ENCODE measurements around the gene IFNL1. TPM values are rescaled to one million over a fixed set of nuclear protein-coding genes. Genes with fewer than 3 reads are reported as not detected.
"Not testable (repeated sequence)": the region's sequence is repeated elsewhere in the genome, so short reads cannot be mapped to it uniquely, and the experiment has no call there.

Gene IFNL1
- total and polyA plus RNA-seq, 3 experiments from 2014 or later, result 4.6 TPM; not detected in 2

- no peak overlapping the region for H3K27ac ChIP-seq (ENCODE audit: low read depth, low read length)
- H3K4me1 ChIP-seq (ENCODE audit: insufficient read depth, low read length), result peaks cover 34% of the 10 kb centered on the region
- CTCF ChIA-PET, result no interaction called here
- H3K4me3 ChIP-seq (ENCODE audit: low read length), result no peak overlapping the region
- POLR2A ChIA-PET, result no interaction called here
- no peaks in the 10 kb centered on the region for H3K27me3 ChIP-seq (ENCODE audit: insufficient read depth, low read length, poor library complexity, severe bottlenecking)
- no peaks in the 10 kb centered on the region for H3K9me3 ChIP-seq (ENCODE audit: low read length)
- H3K36me3 ChIP-seq (ENCODE audit: insufficient read depth, low read length), result peaks cover 21% of the 10 kb centered on the region
- Mint-ChIP-seq H3K9me3 (no peaks in the 10 kb centered on the region), H3K27ac (peak overlapping the region in 5 of 8 donors; percentile 13 to 95 (median 74)), H3K4me3 (no peak overlapping the region), H3K4me1 (peaks cover 33 to 51% (median 48%) of the 10 kb centered on the region in 3 donors), H3K27me3 (no peaks in the 10 kb centered on the region), H3K36me3 (peaks cover 3 to 38% (median 11%) of the 10 kb centered on the region in 3 donors)
- no peak for DNase-seq
Observed at GRCh38 chr19:39324242-39324842, 28.1 kb downstream of the IFNL1 start.

DNA sequence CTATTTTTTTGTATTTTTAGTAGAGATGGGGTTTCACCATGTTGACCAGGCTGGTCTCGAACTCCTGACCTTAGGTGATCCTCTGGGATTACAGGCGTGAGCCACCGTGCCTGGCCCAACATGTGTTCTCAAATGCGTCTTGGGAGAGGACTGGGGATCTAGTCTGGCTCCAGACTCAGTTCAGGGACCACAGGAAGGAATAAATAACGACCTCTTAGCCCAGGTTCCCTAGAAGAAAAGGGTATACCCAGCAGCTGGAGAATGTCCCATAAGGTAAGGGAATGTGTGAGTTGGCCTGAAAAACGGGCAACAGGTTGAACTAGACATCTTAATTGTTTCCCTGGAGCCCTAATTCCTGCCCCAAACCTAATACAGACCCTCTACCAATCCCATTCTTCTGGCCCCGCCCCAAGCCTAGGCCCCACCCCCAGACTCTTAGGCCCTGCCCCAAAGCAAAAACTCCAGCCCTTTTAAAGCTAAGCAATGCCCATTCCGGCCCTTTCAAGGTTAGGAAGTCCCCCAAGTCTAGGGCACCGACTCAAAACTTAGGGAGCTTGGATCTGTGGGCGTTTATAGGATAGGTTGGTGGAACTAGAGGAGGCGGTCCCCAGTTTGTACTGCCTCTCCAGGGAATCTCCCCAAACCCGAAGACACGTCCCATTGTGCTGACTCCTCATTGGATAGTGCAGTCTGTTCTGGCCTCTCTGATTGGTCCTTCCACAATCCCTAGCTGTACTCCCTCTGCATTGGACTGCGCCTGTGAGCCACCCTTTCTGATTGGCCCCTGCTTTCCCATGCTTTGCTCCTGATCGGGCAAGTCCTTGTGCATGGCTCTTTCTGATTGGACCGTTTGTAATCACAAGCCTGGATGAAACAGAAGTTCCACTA is 29.8 kb downstream of the IFNL1 start:
- Histone ChIP-seq H3K4me1 (ENCODE audit: insufficient read depth, low read length) (peaks cover 33% of the 10 kb centered on the region), H3K4me3 (ENCODE audit: low read length) (no peak overlapping the region), H3K9me3 (ENCODE audit: low read length) (no peaks in the 10 kb centered on the region), H3K36me3 (ENCODE audit: insufficient read depth, low read length) (peaks cover 25% of the 10 kb centered on the region), H3K27me3 (ENCODE audit: insufficient read depth, low read length, poor library complexity, severe bottlenecking) (no peaks in the 10 kb centered on the region), H3K27ac (ENCODE audit: low read depth, low read length) (no peak overlapping the region)
- H3K36me3 Mint-ChIP-seq, result peaks cover 3 to 52% (median 9%) of the 10 kb centered on the region in 3 donors
- no peaks in the 10 kb centered on the region for H3K9me3 Mint-ChIP-seq
- ChIA-PET POLR2A (no interaction called here), CTCF (interaction anchor here (0.6 to 3.0 kb wide), 3 partner anchors 113 to 239 kb away, joined by 3 to 13 read pairs (median 3); no protein-coding TSS in a partner anchor)
- H3K27me3 Mint-ChIP-seq, result no peaks in the 10 kb centered on the region
- DNase-seq, result peak in 1 of 5 donors; percentile 14
- peaks cover 32 to 57% (median 50%) of the 10 kb centered on the region in 3 donors for H3K4me1 Mint-ChIP-seq
- H3K4me3 Mint-ChIP-seq, result no peak overlapping the region
- H3K27ac Mint-ChIP-seq, result peak overlapping the region in 7 of 8 donors; percentile 11 to 94 (median 54)

DNA sequence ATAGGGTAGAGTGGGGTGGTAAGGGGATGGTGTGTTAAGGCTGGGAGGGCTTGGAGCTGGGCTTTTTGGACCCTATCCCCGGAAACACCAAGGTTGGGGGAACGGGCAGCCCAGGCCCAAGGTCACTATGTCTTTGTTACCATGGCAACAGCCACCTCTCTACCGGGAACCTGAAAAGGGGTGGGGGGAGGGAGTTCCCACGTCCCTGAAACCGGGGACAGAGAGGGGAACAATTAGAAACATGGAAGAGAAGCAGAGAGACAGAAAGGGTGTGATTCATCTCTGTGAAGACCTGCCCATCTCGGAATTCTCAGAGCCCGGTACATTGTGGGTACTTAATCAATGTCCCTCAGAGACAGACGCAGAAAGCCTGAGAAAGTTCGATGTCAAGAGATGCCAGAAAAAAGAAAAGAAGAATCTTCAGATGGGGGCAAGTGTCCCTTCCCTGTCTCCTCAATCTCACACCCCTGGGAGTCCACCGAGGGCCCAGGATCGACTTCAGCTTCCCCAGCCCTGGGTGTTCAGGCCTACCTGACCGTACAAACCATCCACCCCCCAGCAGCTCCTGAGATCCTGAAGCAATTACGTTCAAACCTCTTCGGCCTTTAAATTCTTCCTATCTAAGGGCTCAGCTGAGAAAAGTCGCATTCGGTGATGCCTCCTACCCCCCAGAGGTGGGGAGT is 31.3 kb downstream of the IFNL1 start:
- POLR2A ChIA-PET, result interaction anchor here (1.0 kb wide), 1 partner anchor 205 kb away, joined by 3 read pairs; no protein-coding TSS in a partner anchor
- H3K4me3 ChIP-seq (ENCODE audit: low read length), result no peak overlapping the region
- no peaks in the 10 kb centered on the region for H3K27me3 ChIP-seq (ENCODE audit: insufficient read depth, low read length, poor library complexity, severe bottlenecking)
- no peak overlapping the region for H3K4me3 Mint-ChIP-seq
- H3K4me1 Mint-ChIP-seq, result peaks cover 28 to 56% (median 48%) of the 10 kb centered on the region in 3 donors
- no peak overlapping the region for H3K27ac ChIP-seq (ENCODE audit: low read depth, low read length)
- CTCF ChIA-PET, result interaction anchor here (0.8 to 3.0 kb wide), 11 partner anchors 9 to 207 kb away, joined by 3 to 13 read pairs (median 3); partner anchors contain the start of gene IFNL1
- no peaks in the 10 kb centered on the region for H3K9me3 Mint-ChIP-seq
- H3K4me1 ChIP-seq (ENCODE audit: insufficient read depth, low read length), result peaks cover 42% of the 10 kb centered on the region
- H3K27me3 Mint-ChIP-seq, result no peaks in the 10 kb centered on the region
- H3K36me3 Mint-ChIP-seq, result peaks cover 3 to 62% (median 11%) of the 10 kb centered on the region in 3 donors
- no peaks in the 10 kb centered on the region for H3K9me3 ChIP-seq (ENCODE audit: low read length)
- H3K27ac Mint-ChIP-seq, result peak overlapping the region in 6 of 8 donors; percentile 47 to 97 (median 72)
- H3K36me3 ChIP-seq (ENCODE audit: insufficient read depth, low read length), result peaks cover 25% of the 10 kb centered on the region
- DNase-seq, result no peak

- POLR2A ChIA-PET, result no interaction called here
- Histone ChIP-seq H3K4me1 (ENCODE audit: insufficient read depth, low read length) (peaks cover 49% of the 10 kb centered on the region), H3K4me3 (ENCODE audit: low read length) (no peak overlapping the region), H3K36me3 (ENCODE audit: insufficient read depth, low read length) (peaks cover 25% of the 10 kb centered on the region), H3K9me3 (ENCODE audit: low read length) (no peaks in the 10 kb centered on the region), H3K27me3 (ENCODE audit: insufficient read depth, low read length, poor library complexity, severe bottlenecking) (no peaks in the 10 kb centered on the region), H3K27ac (ENCODE audit: low read depth, low read length) (no peak overlapping the region)
- no peaks in the 10 kb centered on the region for H3K9me3 Mint-ChIP-seq
- H3K27ac Mint-ChIP-seq, result peak overlapping the region; percentile 47 to 97 (median 86)
- CTCF ChIA-PET, result interaction anchor here (0.8 to 3.0 kb wide), 12 partner anchors 8 to 208 kb away, joined by 3 to 13 read pairs (median 3); partner anchors contain the start of gene IFNL1
- peaks cover 6 to 67% (median 11%) of the 10 kb centered on the region in 3 donors for H3K36me3 Mint-ChIP-seq
- H3K4me3 Mint-ChIP-seq, result peak overlapping the region in 4 of 7 donors; percentile 30 to 67 (median 63)
- DNase-seq, result peak; percentile 64 to 87 (median 75)
- H3K27me3 Mint-ChIP-seq, result no peaks in the 10 kb centered on the region
- peaks cover 28 to 59% (median 48%) of the 10 kb centered on the region in 3 donors for H3K4me1 Mint-ChIP-seq
Observed at GRCh38 chr19:39328046-39328705, 32.0 kb downstream of the IFNL1 start.

DNA sequence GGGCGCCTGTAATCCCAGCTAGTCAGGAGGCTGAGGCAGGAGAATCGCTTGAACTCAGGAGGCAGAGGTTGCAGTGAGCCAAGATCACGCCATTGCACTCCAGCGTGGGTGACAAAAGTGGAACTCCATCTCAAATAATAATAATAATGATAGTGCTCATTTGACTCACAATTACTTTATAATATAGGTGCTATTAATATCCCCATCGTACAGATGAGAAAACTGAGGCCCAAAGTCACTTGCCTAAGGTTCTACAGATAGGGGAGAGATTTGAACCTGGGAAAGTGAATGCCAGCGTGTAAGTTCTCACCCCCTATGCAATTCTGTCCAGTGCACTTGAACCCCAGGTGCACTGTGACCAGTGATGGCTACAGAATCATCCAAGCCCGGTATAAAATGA is 33.7 kb downstream of the IFNL1 start:
- POLR2A ChIA-PET, result no interaction called here
- Mint-ChIP-seq H3K4me3 (peak overlapping the region in 2 of 7 donors; percentile 32), H3K9me3 (no peaks in the 10 kb centered on the region), H3K36me3 (peaks cover 6 to 75% (median 11%) of the 10 kb centered on the region in 3 donors), H3K27ac (peak overlapping the region in 5 of 8 donors; percentile 17 to 91 (median 68)), H3K27me3 (no peaks in the 10 kb centered on the region), H3K4me1 (peaks cover 35 to 72% (median 60%) of the 10 kb centered on the region in 3 donors)
- Histone ChIP-seq H3K4me3 (ENCODE audit: low read length) (no peak overlapping the region), H3K9me3 (ENCODE audit: low read length) (no peaks in the 10 kb centered on the region), H3K4me1 (ENCODE audit: insufficient read depth, low read length) (peaks cover 65% of the 10 kb centered on the region), H3K27ac (ENCODE audit: low read depth, low read length) (no peak overlapping the region), H3K27me3 (ENCODE audit: insufficient read depth, low read length, poor library complexity, severe bottlenecking) (no peaks in the 10 kb centered on the region), H3K36me3 (ENCODE audit: insufficient read depth, low read length) (peaks cover 25% of the 10 kb centered on the region)
- no peak for DNase-seq
- CTCF ChIA-PET, result interaction anchor here (1.4 to 1.8 kb wide), 2 partner anchors 32 to 208 kb away, joined by 4 to 5 read pairs; no protein-coding TSS in a partner anchor

DNA sequence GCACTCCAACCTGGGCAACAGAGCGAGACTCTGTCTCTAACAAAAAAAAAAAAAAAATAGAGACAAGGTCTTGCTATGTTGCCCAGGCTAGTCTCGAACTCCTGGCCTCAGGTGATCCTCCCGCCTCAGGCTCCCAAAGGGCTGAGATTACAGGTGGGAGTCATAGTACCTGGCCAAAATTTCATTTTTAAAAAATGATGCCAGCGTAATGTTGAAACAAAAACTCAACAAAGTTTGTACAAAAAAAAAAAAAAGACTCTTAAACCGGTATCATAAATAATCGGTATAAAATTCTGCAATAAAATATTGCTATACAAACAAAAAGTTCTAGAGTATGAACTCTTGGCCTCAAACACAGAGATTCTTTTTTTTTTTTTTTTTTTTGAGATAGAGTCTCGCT is 36.1 kb downstream of the IFNL1 start:
- Histone ChIP-seq H3K36me3 (ENCODE audit: insufficient read depth, low read length) (peaks cover 23% of the 10 kb centered on the region), H3K27ac (ENCODE audit: low read depth, low read length) (no peak overlapping the region), H3K27me3 (ENCODE audit: insufficient read depth, low read length, poor library complexity, severe bottlenecking) (no peaks in the 10 kb centered on the region), H3K4me1 (ENCODE audit: insufficient read depth, low read length) (peaks cover 73% of the 10 kb centered on the region), H3K4me3 (ENCODE audit: low read length) (no peak overlapping the region), H3K9me3 (ENCODE audit: low read length) (no peaks in the 10 kb centered on the region)
- Mint-ChIP-seq H3K27ac (peak overlapping the region in 3 of 8 donors; percentile 42 to 94 (median 63)), H3K36me3 (peaks cover 6 to 69% (median 16%) of the 10 kb centered on the region in 3 donors), H3K4me1 (peaks cover 48 to 87% (median 73%) of the 10 kb centered on the region in 3 donors), H3K27me3 (no peaks in the 10 kb centered on the region), H3K9me3 (no peaks in the 10 kb centered on the region), H3K4me3 (peak overlapping the region; percentile 29 to 100 (median 63))
- DNase-seq, result no peak
- POLR2A ChIA-PET, result no interaction called here
- CTCF ChIA-PET, result interaction anchor here (0.6 to 2.3 kb wide), 2 partner anchors 210 to 222 kb away, joined by 3 to 5 read pairs; no protein-coding TSS in a partner anchor

- H3K9me3 ChIP-seq (ENCODE audit: low read length); POLR2A ChIA-PET; H3K4me3 ChIP-seq (ENCODE audit: low read length); H3K27me3 ChIP-seq (ENCODE audit: insufficient read depth, low read length, poor library complexity, severe bottlenecking); H3K27me3 Mint-ChIP-seq; H3K27ac ChIP-seq (ENCODE audit: low read depth, low read length); H3K9me3 Mint-ChIP-seq; DNase-seq: not testable (repeated sequence)
- H3K4me1 ChIP-seq (ENCODE audit: insufficient read depth, low read length), result peaks cover 73% of the 10 kb centered on the region
- H3K4me1 Mint-ChIP-seq, result peaks cover 49 to 87% (median 73%) of the 10 kb centered on the region in 3 donors
- peak overlapping the region; percentile 56 to 100 (median 82) for H3K4me3 Mint-ChIP-seq
- peaks cover 19% of the 10 kb centered on the region for H3K36me3 ChIP-seq (ENCODE audit: insufficient read depth, low read length)
- CTCF ChIA-PET, result interaction anchor here (2.3 kb wide), 1 partner anchor 211 kb away, joined by 5 read pairs; no protein-coding TSS in a partner anchor
- H3K36me3 Mint-ChIP-seq, result peaks cover 6 to 65% (median 16%) of the 10 kb centered on the region in 3 donors
- H3K27ac Mint-ChIP-seq, result peak overlapping the region in 6 of 8 donors; percentile 42 to 94 (median 69)
Observed at GRCh38 chr19:39332738-39333137, 36.5 kb downstream of the IFNL1 start.

Data from CD8-positive, alpha-beta memory T cell (primary cell).